Sigmoid colon (tissue), 7 donors: ENCODE results near the gene WDR74. TPM values are rescaled to one million over a fixed set of nuclear protein-coding genes. Genes with fewer than 3 reads are reported as not detected.
A peak's percentile ranks its signal among the peaks of the same experiment; 100 is the strongest.

Source experiments
- DNase-seq: peaks from one replicate; pipeline ENCODE4 v3.0.0-alpha.2; 2019
- H3K27ac ChIP-seq, 4 donors: fragments of 200-600 bp; sonication (generic); one replicate each; pipeline ENCODE4 v1.5.1; 2016 to 2019; ENCODE audit warnings: mild to moderate bottlenecking in 1 of 4
- H3K27me3 ChIP-seq, 3 donors: fragments of 200-600 bp; sonication (generic); one replicate each; pipeline ENCODE4 v1.5.1; 2019; ENCODE audit warnings: mild to moderate bottlenecking in 1 of 3
- H3K36me3 ChIP-seq, 4 donors: fragments of 200-600 bp; sonication (generic); one replicate each; pipeline ENCODE4 v1.5.1; 2016 to 2019
- H3K4me1 ChIP-seq, 4 donors: fragments of 200-600 bp; sonication (generic); one replicate each; pipeline ENCODE4 v1.5.1; 2017 to 2019
- H3K4me3 ChIP-seq, 4 donors: fragments of 200-600 bp; sonication (generic); one replicate each; pipeline ENCODE4 v1.5.1; 2017 to 2019; ENCODE audit warnings: mild to moderate bottlenecking in 2 of 4, moderate library complexity in 1 of 4
- H3K9me3 ChIP-seq, 4 donors: fragments of 200-600 bp in 3 of 4; sonication (generic) in 3 of 4; one replicate each; pipeline versions ENCODE4 v1.5.1 to v1.6.1; 2013 to 2019
- CTCF ChIP-seq, 4 experiments: fragments of 450-650 bp in 3 of 4; fragments of 200-600 bp in 1 of 4; IDR thresholded peaks; one replicate each; pipeline ENCODE4 v1.5.1; 2016 to 2019; ENCODE audit warnings: antibody characterized with exemption in 4 of 4, mild to moderate bottlenecking in 3 of 4, moderate library complexity in 2 of 4
- EP300 ChIP-seq, 4 donors: sonication (generic); formaldehyde crosslinking; IDR thresholded peaks; one replicate each; pipeline ENCODE4 v1.6.1; 2017; ENCODE audit warnings: antibody characterized with exemption in 4 of 4
- POLR2A ChIP-seq, 2 donors: fragments of 450-650 bp; IDR thresholded peaks; one replicate each; pipeline ENCODE4 v1.6.1; 2016; ENCODE audit warnings: antibody characterized with exemption in 2 of 2, mild to moderate bottlenecking in 2 of 2, moderate library complexity in 2 of 2
- POLR2AphosphoS5 ChIP-seq, 4 donors: sonication (generic); formaldehyde crosslinking; IDR thresholded peaks; one replicate each; pipeline ENCODE4 v1.6.1; 2017; ENCODE audit warnings: antibody characterized with exemption in 4 of 4
- WGBS, 2 donors: extraction: QIAGEN DNeasy Blood & Tissue Kit; methylation state at CpG; one replicate each; pipeline ENCODE4 v1.1.7; 2013; 5-methylcytosine and 5-hydroxymethylcytosine counted together
- intact Hi-C: fragments of 100-400 bp; cut with DNase I; formaldehyde crosslinking; loops from one replicate; pipeline ENCODE4 v1.15.1; 2023
- polyA plus RNA-seq, 3 donors: library from polyadenylated mRNA; stranded (reverse); fragments of 200-250 nt; gene quantifications; one replicate each; pipeline ENCODE4 v1.2.3, GENCODE V29; 2013
- total RNA-seq, 4 donors: library from RNA; depleted of rRNA; stranded (reverse); fragments of >200 nt; gene quantifications; one replicate each; pipeline ENCODE4 v1.1.0, GENCODE V29; 2016
- donor health status: healthy with polysubstance abuse.
- donor health status: Bipolar disorder and iron deficiency.
- donor health status: healthy.

The WDR74 gene
- total and polyA plus RNA-seq, 7 donors = 11.6 to 47.6 (median 30.7) TPM

- intact Hi-C loops = loop anchor here (1.0 to 10.0 kb wide), 4 partner anchors 24 to 486 kb away; no protein-coding TSS in a partner anchor
- TF ChIP-seq POLR2AphosphoS5 (IDR thresholded peaks at IDR 0.05) = peak; percentile 99 to 100 (median 100)
- peak; percentile 99 for TF ChIP-seq POLR2A (IDR thresholded peaks at IDR 0.05)
- TF ChIP-seq CTCF (IDR thresholded peaks at IDR 0.05) = peak; percentile 45 to 64 (median 58)
- peak in 1 of 4 donors; percentile 24 for TF ChIP-seq EP300 (IDR thresholded peaks at IDR 0.05)
- Histone ChIP-seq H3K36me3 (peaks cover 20 to 38% (median 33%) of the 10 kb centered on the region in 4 donors), H3K4me1 (peaks cover 0 to 55% (median 49%) of the 10 kb centered on the region in 4 donors), H3K27ac (peak within 1 kb of the TSS; percentile 97 to 100 (median 98)), H3K4me3 (peak within 1 kb of the TSS; percentile 72 to 99 (median 88)), H3K9me3 (no peaks in the 10 kb centered on the region), H3K27me3 (no peaks in the 10 kb centered on the region)
- 0 to 1% methylated on average over 69 of the region's 69 CpGs for WGBS, 2 donors
- peak; percentile 96 for DNase-seq
Observed at GRCh38 chr11:62880803-62881578, 41.6 kb upstream of the WDR74 start, which contains the start of gene SLC3A2. Gene SLC3A2, plus strand, starts transcription at chr11:62880896. Its CDS starts 128 bp downstream, at chr11:62881024.

- no peak for DNase-seq
- WGBS, 2 donors = 2 to 5% methylated on average over 16 of the region's 16 CpGs
- H3K36me3 ChIP-seq = peaks cover 13 to 31% (median 26%) of the 10 kb centered on the region in 4 donors
- peak overlapping the region; percentile 97 to 100 (median 98) for H3K27ac ChIP-seq
- H3K9me3 ChIP-seq = no peaks in the 10 kb centered on the region
- peak overlapping the region; percentile 72 to 99 (median 88) for H3K4me3 ChIP-seq
- TF ChIP-seq CTCF (IDR thresholded peaks at IDR 0.05) (no peak), POLR2AphosphoS5 (IDR thresholded peaks at IDR 0.05) (no peak), EP300 (IDR thresholded peaks at IDR 0.05) (no peak), POLR2A (IDR thresholded peaks at IDR 0.05) (no peak)
- intact Hi-C loops = loop anchor here (1.0 to 10.0 kb wide), 4 partner anchors 24 to 486 kb away; no protein-coding TSS in a partner anchor
- H3K4me1 ChIP-seq = peaks cover 0 to 49% (median 46%) of the 10 kb centered on the region in 4 donors
- no peaks in the 10 kb centered on the region for H3K27me3 ChIP-seq
Observed at GRCh38 chr11:62880231-62880802, 40.9 kb upstream of the WDR74 start.

GRCh38 chr11:62879235-62879978 is 40.0 kb upstream of the WDR74 start:
- peak overlapping the region; percentile 97 to 100 (median 98) for H3K27ac ChIP-seq
- intact Hi-C loops = no loop called here

More at GRCh38 chr11:62879235-62879978, 40.0 kb upstream of the WDR74 start:
- H3K4me1 ChIP-seq = peaks cover 0 to 45% (median 41%) of the 10 kb centered on the region in 4 donors
- H3K4me3 ChIP-seq = peak overlapping the region in 3 of 4 donors; percentile 84 to 99 (median 93)
- TF ChIP-seq POLR2A (IDR thresholded peaks at IDR 0.05) = no peak
- no peak for TF ChIP-seq EP300 (IDR thresholded peaks at IDR 0.05)
- no peak for TF ChIP-seq CTCF (IDR thresholded peaks at IDR 0.05)
- peak in 3 of 4 donors; percentile 20 to 45 (median 43) for TF ChIP-seq POLR2AphosphoS5 (IDR thresholded peaks at IDR 0.05)
- H3K9me3 ChIP-seq = no peaks in the 10 kb centered on the region
- peak; percentile 80 for DNase-seq
- no peaks in the 10 kb centered on the region for H3K27me3 ChIP-seq
- peaks cover 6 to 22% (median 18%) of the 10 kb centered on the region in 4 donors for H3K36me3 ChIP-seq
- 78 to 82% methylated on average over 7 of the region's 7 CpGs for WGBS, 2 donors
